HG02763 (cell line): ENCODE results near the gene GATA2.

Source experiments
- ATAC-seq: cut with Tn5 transposase; IDR thresholded peaks from one replicate; pipeline ENCODE4 v1.9.1; 2021; ENCODE audit warnings: mild to moderate bottlenecking, moderate library complexity; ENCODE audit not compliant: unreplicated experiment

The GATA2 gene

DNA sequence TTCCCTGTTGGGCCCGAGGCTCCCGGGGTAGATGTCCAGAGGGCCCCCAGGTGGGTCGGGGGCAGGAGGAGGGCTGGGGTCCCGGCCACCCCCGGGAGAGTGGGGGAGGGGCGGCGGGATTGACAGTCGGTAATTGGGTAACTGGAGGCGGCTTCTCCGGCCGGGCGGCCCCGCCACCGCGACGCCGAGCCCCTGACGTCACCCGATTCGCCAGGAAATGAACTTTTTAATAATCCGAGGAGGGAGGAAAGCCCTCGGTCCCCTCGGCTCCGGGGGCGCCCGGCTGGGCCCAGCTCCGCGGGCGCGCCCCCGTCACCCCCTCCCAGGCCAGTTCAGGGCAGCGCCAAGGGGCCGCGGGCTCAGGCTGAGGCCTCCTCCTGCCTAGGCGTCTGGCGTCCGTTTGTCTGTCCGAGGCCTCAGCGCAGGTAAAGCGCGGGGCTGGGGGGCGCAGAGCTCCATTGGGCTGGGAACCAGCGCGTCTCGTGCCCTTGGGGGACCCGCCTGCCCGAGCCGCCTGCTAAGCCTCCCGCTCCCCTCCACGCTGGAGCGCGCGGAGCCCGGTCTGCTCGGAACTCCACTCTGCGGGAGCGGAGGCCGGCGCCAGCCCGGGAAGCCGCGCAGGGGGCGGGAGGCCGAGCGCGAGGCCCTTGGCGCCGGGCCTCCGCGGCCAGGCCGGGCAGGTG, 3.9 kb downstream of the GATA2 start:
- ATAC-seq = no peak

- ATAC-seq = no peak
These were observed 4.4 kb downstream of the GATA2 start for GRCh38 chr3:128488636-128488990.

- ATAC-seq = no peak
These were observed 5.0 kb downstream of the GATA2 start for GRCh38 chr3:128487813-128488635.

- ATAC-seq = no peak
These were observed 5.5 kb downstream of the GATA2 start for GRCh38 chr3:128487538-128487812.

DNA sequence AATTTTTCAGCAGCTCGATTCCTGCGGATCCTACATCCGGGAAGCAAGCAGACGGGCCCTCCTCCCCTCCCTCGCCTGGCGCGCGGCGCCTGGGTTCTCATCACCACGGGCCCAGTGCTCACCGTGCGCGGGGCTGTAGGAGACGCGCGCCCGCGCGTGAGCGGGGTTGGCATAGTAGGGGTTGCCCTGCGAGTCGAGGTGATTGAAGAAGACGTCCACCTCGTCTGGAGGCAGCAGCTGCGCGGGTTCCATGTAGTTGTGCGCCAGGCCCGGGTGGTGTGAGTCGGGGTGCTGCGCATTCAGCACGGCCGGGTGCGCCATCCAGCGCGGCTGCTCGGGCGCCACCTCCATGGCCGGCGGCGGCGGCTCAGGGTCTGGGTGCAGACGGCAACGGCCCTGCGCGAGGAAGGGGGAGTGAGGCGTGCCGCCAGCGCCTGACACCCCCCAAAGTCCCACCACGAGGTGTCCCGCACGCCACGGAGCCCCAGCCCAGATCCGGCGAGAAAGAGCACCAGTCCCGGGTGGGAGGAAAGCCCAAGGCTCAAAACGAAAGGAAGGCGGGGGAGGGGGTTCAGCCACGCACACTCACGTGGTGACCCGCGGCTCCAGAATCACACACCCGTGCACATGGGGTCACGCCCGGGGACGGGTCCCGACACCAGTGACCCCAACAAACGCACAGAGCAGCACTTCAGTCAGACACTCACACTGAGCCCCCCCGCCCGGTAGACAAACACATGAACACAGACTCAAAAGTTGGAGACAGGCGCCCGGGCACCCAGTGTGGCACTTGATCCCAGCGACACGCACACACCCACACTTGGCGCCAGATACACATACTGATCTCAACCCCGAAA, 6.1 kb downstream of the GATA2 start:
- ATAC-seq = no peak

DNA sequence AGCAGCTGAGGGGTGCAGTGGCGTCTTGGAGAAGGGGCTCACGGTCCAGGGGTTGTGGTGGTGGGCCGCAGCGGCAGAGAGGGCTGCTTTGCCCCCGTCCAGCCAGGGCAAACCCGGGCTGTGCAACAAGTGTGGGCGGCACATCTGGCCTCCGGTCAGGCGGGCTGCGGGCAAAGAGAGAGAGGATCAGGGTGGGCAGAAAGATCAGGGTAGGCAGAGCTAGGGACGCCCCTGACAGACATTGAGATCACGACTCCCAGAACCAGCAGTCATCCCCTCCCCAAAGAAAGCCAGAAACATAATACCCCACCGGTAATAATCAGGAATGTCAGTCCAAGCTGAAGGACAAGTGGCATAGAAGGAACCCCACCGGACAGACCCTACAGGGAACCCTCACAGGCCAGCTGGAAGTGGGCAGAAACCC, 6.8 kb downstream of the GATA2 start:
- no peak for ATAC-seq

DNA sequence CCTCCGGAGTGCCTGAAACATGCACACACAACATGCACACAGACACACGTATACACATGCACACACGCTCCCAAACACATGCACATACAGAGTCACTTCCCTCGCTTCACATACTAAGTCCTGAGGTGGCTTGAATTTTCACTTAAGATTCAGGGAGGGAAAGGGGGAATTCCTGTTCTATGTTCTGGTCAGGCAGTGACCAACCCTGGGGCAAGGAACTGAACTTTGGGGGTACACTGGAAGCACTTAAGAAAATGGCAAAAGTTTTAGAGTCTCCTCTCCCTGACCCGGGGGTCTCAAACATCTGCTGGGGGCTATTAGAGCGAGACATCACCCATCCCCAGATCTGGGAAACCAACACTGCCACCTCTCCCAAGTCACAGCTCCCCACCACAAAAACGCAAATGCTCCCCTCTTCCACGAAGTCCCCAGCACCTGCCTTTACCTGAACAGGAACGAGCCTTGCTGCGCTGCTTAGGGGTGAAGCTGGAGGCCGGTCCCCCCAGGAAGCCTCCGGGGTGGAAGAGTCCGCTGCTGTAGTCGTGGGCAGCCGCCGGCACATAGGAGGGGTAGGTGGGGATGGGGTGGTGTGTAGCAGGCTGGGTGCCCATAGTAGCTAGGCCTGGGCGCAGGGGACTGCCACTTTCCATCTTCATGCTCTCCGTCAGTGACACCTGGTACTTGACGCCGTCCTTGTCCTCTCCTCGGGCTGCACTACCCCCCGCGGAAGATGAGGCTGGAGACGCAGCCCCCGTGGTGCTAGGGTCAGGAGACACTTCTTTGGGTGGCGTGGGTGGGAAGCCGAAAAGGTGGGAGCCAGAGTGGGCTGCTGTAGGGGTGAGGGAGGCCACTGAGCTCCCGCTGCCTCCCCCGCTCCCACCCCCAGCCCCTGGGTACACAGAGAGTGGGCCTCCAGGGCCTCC, 7.5 kb downstream of the GATA2 start:
- no peak for ATAC-seq

DNA sequence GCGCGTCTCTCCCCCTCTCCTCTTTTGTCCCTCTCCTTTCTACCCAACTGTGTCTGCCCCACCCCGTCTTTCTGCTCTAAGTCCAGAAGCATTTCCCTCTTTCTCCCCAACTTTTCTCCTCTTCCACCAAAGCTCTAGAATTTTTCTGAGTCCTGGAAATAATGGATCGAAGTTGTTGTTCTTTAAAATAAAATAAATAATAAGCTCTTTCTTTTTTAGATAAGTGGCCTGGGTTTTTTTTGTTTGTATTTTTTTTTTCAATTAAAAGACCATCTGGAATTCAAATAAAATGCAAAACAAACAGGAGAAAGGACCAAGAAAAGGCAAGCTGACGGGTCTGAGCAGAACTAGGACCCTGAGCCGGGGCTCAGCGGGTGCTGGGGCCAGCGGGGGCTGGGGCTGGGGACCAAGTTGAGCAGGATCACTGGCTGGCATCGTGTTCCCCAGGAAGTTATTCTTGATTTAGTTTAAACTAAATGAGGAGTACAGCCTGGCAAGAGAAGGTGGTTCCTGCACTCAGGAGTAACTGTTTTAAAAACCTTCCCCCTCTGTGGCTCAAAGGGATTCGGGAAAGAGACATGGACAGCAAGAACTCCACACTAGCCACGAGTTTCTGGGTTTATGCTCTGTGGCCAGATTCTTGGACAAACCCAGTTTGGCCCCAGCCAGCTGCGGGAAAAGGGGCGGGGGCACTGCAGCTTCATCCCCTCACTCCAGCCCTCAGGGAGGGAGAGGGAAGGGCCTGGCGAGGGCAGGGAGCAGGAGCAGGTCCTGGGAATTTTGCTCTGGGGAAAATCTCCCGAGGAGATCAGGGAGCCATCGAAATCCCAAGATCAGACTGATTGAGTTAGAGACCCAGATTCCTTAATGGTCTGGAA, 8.4 kb downstream of the GATA2 start:
- ATAC-seq = no peak

DNA sequence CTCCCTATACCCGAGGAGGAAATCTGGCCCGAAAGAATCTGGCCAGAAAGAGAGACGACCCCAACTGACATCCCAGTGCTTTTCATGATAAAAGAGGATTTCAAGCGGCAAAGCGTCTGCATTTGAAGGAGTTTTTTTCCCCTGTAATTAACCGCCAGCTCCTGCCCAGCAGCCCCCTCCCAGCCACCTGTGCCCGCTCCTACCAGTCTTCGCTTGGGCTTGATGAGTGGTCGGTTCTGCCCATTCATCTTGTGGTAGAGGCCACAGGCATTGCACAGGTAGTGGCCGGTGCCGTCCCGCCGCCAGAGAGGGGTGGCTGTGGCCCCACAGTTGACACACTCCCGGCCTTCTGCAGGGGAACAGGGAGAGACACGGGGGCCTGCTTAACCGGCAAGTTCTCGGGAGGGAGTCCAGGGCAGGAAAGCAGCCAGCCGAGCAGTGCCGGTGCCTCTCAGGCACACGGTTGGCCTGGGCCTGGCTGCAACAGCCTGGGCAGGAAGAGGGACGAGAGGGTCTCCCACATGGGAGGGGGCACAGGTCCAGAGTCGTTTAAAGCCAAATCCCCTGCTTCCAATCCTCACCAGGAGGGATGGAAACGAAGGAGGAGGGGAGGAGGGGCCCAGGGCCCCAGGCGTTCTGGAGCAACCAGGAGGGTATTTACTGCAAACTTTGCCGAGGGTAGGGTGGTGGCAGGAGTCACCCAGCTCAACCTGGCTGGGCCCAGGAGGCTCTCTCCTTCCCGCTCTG, 9.2 kb downstream of the GATA2 start:
- no peak for ATAC-seq

DNA sequence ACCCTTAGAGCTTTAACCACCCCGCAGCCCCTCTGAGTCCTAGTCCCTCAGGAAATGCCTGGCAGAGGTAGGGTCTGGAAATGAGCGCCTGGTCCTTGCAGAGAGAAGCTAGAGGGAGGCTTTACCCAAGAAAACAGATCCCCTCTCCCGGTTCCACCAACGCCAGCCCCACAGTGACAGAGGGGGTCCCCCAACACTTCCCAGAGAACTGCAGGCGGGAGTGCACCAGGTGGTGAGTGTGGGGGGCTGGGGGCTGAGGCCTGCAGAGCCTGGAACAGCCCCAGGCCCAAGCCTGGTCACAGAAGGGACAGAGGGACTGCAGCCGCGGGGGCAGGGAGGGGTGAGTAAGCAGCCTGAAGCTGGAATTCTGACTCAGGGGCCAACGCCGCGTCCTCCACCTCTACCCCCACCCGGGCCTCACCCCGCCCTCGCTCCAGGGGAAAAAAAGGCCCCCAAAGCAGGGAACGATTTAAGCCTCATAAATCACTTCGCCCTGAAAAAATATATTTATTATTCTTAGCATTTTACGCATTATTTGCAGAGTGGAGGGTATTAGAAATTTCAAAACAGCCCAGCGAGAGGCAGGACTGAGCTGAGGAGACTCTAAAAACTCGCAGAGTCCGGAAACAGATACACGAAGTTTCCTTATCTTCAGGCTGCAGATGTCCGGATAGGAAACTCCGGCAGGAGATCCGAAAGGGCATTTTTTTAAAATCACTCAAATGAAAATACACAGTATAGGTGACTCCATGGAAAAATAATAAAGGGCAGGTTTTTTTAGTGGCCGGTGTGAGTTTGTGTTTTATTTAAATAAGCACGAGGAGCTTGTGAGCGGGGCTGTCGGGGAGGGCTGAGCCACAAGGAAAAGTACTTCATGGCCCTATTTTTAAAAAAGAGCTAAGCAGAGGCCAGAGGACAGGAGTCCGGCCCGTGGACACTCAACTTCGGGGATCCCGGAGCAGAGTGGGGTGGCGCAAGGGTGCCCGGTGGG, 10.0 kb downstream of the GATA2 start:
- no peak for ATAC-seq

GRCh38 chr3:128482175-128482574, 10.8 kb downstream of the GATA2 start:
- ATAC-seq = no peak

DNA sequence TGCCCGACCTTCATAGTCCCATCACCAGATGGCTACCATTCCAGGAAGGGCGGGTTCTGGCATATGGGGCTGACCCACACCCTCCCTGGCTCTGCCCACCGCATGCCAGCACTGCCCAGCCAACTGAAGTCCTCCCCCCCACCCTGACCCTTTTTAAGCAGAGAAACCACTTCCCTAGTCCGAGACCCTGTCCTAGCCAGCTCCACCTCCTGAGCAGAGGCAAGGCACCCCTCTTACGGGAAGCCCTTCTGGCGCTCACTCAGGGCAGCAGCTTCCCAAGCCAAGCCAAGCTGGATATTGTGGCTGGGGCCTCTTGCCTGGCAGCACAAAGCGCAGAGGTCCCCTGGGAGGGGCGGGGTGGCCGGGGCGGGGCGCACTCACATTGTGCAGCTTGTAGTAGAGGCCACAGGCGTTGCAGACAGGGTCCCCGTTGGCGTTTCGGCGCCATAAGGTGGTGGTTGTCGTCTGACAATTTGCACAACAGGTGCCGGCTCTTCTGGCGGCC, 11.5 kb downstream of the GATA2 start:
- ATAC-seq = no peak

DNA sequence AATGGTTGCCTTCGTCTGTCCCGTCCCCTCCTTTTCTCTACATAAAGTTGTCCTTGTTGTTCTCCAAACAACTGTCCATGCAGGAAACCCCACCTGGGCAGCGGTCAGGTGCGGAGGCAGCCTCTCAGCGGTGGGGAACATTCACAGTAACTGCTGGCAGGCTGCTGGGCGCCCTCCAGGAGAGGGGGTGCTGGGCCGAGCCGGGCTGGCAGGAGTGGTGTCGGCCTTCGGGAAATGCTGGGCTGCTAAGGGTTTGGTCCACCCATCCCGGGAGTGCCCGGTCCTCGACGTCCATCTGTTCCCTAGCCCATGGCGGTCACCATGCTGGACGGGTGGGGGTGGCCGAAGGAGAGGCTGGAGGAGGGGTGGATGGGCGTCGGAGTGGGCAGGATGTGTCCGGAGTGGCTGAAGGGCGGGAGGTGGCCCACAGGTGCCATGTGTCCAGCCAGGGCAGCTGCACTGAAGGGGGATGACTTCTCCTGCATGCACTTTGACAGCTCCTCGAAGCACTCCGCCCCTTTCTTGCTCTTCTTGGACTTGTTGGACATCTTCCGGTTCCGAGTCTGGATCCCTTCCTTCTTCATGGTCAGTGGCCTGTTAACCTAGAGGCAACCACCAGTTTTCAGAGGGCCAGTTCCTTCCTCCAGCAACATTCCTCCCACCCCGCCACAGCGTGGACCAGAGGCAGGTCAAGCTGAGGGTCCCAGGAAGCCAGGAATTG, 12.1 kb downstream of the GATA2 start:
- no peak for ATAC-seq

GRCh38 chr3:128480278-128480677, 12.7 kb downstream of the GATA2 start:
- ATAC-seq = no peak

- ATAC-seq = no peak
These were observed 13.4 kb downstream of the GATA2 start for GRCh38 chr3:128479558-128480086.

GRCh38 chr3:128478576-128479506, 14.2 kb downstream of the GATA2 start:
- ATAC-seq = no peak
